HEK293T (cell line): ENCODE results near the gene GMDS.

Experiments used
- ARNT ChIP-seq: fragments of 450-650 bp; IDR thresholded peaks from 2 replicates; pipeline ENCODE4 v1.6.1; 2017; ENCODE audit warnings: mild to moderate bottlenecking
- BHLHE40 ChIP-seq: fragments of 450-650 bp; IDR thresholded peaks from 2 replicates; pipeline ENCODE4 v1.6.1; 2016; ENCODE audit warnings: mild to moderate bottlenecking, moderate library complexity, borderline replicate concordance
- ELF4 ChIP-seq: fragments of 450-650 bp; IDR thresholded peaks from 2 replicates; pipeline ENCODE4 v1.6.1; 2017; ENCODE audit warnings: antibody characterized with exemption
- FOXA1 ChIP-seq: fragments of 450-650 bp; IDR thresholded peaks from 2 replicates; pipeline ENCODE4 v1.6.1; 2016; ENCODE audit warnings: mild to moderate bottlenecking
- FOXK2 ChIP-seq: fragments of 450-650 bp; IDR thresholded peaks from 2 replicates; pipeline ENCODE4 v1.6.1; 2016; ENCODE audit warnings: mild to moderate bottlenecking
- FOXM1 ChIP-seq: fragments of 450-650 bp; IDR thresholded peaks from 2 replicates; pipeline ENCODE4 v1.6.1; 2017; ENCODE audit warnings: mild to moderate bottlenecking, borderline replicate concordance
- L3MBTL2 ChIP-seq: fragments of 450-650 bp; conservative IDR thresholded peaks from 2 replicates; pipeline ENCODE4 v1.6.1; 2016; ENCODE audit warnings: mild to moderate bottlenecking
- LEF1 ChIP-seq: fragments of 450-650 bp; IDR thresholded peaks from 2 replicates; pipeline ENCODE4 v1.6.1; 2017; ENCODE audit warnings: mild to moderate bottlenecking, borderline replicate concordance
- NFRKB ChIP-seq: fragments of 450-650 bp; IDR thresholded peaks from 2 replicates; pipeline ENCODE4 v1.6.1; 2016; ENCODE audit warnings: mild to moderate bottlenecking, moderate library complexity
- PKNOX1 ChIP-seq: fragments of 450-650 bp; IDR thresholded peaks from 2 replicates; pipeline ENCODE4 v1.6.1; 2016
- SP1 ChIP-seq: fragments of 450-650 bp; IDR thresholded peaks from 2 replicates; pipeline ENCODE4 v1.6.1; 2017
- SUZ12 ChIP-seq: fragments of 450-650 bp; IDR thresholded peaks from 2 replicates; pipeline ENCODE4 v1.6.1; 2016; ENCODE audit warnings: mild to moderate bottlenecking
- TARDBP ChIP-seq: fragments of 450-650 bp; IDR thresholded peaks from 2 replicates; pipeline ENCODE4 v1.6.1; 2016
- ZNF384 ChIP-seq: fragments of 450-650 bp; IDR thresholded peaks from 2 replicates; pipeline ENCODE4 v1.6.1; 2016

DNA sequence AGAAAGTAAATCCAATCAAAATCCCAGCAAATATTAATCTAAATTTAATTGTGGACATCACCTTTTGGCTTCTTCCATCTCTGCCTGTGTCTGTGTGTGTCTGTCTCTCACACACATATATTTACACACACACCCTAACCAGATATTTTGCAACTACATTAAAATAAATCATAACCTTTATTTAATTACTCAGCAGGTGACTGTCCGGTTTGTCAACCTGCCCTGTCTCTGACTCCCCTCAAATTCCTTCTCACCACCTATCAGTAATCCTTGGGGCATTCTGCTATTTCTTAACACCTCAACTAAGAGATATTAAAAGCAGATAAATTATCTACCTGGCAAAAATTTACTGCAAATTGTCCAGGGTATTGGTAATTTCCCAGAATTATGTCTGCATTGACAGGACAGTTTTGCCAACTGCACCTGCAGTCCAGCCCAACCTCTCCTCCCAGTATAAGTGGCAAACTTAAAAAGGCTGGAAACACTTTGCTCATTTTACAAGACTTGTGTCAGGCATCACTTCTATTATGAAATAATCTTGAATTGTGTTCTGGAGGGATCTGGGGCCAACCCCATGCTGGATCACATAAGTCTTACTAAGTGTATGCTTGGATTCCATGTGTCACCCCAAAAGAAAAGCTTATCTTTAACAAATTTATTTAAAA lies 216.1 kb downstream of the GMDS start:
- TF ChIP-seq FOXK2 (no peak), ELF4 (no peak), SP1 (no peak), FOXA1 (no peak), LEF1 (no peak), PKNOX1 (no peak), ARNT (no peak), BHLHE40 (no peak), TARDBP (no peak), ZNF384 (no peak), NFRKB (no peak), L3MBTL2 (no peak), FOXM1 (no peak), SUZ12 (no peak)
